Neural crest cell (in vitro differentiated cells): ENCODE data around the gene SIRPB1. TPM values are rescaled to one million over a fixed set of nuclear protein-coding genes. Genes with fewer than 3 reads are reported as not detected.
"Not testable (repeated sequence)": the region's sequence is repeated elsewhere in the genome, so short reads cannot be mapped to it uniquely, and the experiment has no call there.

ENCODE experiments used
- DNase-seq: peaks from one replicate; pipeline ENCODE4 v3.0.0; 2021; ENCODE audit warnings: low read depth, mixed read lengths, low spot score
- H3K27ac Mint-ChIP-seq: one replicate; pipeline ENCODE4 v1.8.0; 2021; ENCODE audit warnings: mild to moderate bottlenecking, mixed read lengths; ENCODE audit not compliant: unreplicated experiment
- H3K27me3 Mint-ChIP-seq: 2 replicates; pipeline ENCODE4 v1.8.0; 2021; ENCODE audit warnings: low read depth, mild to moderate bottlenecking, mixed read lengths
- H3K36me3 Mint-ChIP-seq: 2 replicates; pipeline ENCODE4 v1.8.0; 2021; ENCODE audit warnings: low read depth, mild to moderate bottlenecking, mixed read lengths
- H3K4me1 Mint-ChIP-seq: 2 replicates; pipeline ENCODE4 v1.8.0; 2021; ENCODE audit warnings: mixed read lengths
- H3K4me3 Mint-ChIP-seq: one replicate; pipeline ENCODE4 v1.8.0; 2021; ENCODE audit warnings: mild to moderate bottlenecking, mixed read lengths
- H3K9me3 Mint-ChIP-seq: 2 replicates; pipeline ENCODE4 v1.8.0; 2021; ENCODE audit warnings: mixed read lengths
- total RNA-seq: library from RNA; stranded (reverse); gene quantifications from 2 replicates; pipeline ENCODE4 v1.2.1, GENCODE V29; 2021
- TF ChIP-seq, protein P1 (sequence below): fragments of 200-600 bp; sonication (generic); conservative IDR thresholded peaks from 2 replicates; pipeline ENCODE4 v1.5.0; 2021; ENCODE audit warnings: antibody characterized with exemption, mild to moderate bottlenecking

The SIRPB1 gene
- total RNA-seq, 1 donor from 2014 or later: 0.77 TPM

GRCh38 chr20:1648101-1648500, 28.3 kb upstream of the SIRPB1 start:
- Mint-ChIP-seq H3K27me3 (peaks cover 24% of the 10 kb centered on the region), H3K4me1 (no peaks in the 10 kb centered on the region), H3K4me3 (no peak overlapping the region), H3K9me3 (no peaks in the 10 kb centered on the region), H3K27ac (no peak overlapping the region), H3K36me3 (no peaks in the 10 kb centered on the region)
- no peak for DNase-seq
- TF ChIP-seq, protein P1, sequence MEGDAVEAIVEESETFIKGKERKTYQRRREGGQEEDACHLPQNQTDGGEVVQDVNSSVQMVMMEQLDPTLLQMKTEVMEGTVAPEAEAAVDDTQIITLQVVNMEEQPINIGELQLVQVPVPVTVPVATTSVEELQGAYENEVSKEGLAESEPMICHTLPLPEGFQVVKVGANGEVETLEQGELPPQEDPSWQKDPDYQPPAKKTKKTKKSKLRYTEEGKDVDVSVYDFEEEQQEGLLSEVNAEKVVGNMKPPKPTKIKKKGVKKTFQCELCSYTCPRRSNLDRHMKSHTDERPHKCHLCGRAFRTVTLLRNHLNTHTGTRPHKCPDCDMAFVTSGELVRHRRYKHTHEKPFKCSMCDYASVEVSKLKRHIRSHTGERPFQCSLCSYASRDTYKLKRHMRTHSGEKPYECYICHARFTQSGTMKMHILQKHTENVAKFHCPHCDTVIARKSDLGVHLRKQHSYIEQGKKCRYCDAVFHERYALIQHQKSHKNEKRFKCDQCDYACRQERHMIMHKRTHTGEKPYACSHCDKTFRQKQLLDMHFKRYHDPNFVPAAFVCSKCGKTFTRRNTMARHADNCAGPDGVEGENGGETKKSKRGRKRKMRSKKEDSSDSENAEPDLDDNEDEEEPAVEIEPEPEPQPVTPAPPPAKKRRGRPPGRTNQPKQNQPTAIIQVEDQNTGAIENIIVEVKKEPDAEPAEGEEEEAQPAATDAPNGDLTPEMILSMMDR: no peak

- Mint-ChIP-seq H3K27ac (no peak overlapping the region), H3K27me3 (peaks cover 18% of the 10 kb centered on the region), H3K4me1 (no peaks in the 10 kb centered on the region), H3K36me3 (no peaks in the 10 kb centered on the region), H3K4me3 (no peak overlapping the region), H3K9me3 (no peaks in the 10 kb centered on the region)
- no peak for DNase-seq
- TF ChIP-seq, protein P1: no peak
Observed at GRCh38 chr20:1646975-1647431, 27.2 kb upstream of the SIRPB1 start.

- Mint-ChIP-seq H3K27ac (no peak overlapping the region), H3K9me3 (no peaks in the 10 kb centered on the region), H3K4me3 (no peak overlapping the region), H3K4me1 (no peaks in the 10 kb centered on the region), H3K27me3 (peaks cover 10% of the 10 kb centered on the region), H3K36me3 (no peaks in the 10 kb centered on the region)
- DNase-seq: no peak
- TF ChIP-seq, protein P1: no peak
Observed at GRCh38 chr20:1644101-1644962, 24.5 kb upstream of the SIRPB1 start.

DNA sequence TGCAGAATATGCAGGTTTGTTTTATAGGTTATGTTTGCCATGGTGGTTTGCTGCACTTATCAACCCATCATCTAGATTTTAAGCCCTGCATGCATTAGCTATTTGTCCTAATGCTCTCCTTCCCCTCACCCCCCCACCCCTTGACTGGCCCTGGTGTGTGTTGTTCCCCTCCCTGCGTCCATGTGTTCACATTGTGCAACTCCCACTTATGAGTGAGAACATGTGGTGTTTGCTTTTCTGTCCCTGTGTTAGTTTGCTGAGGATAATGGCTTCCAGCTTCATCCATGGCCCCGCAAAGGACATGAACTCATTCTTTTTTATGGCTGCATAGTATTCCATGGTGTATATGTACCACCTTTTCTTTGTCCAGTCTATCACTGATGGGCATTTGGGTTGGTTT, 18.8 kb upstream of the SIRPB1 start:
- not testable (repeated sequence) for H3K36me3 Mint-ChIP-seq, H3K27ac Mint-ChIP-seq, DNase-seq, H3K4me3 Mint-ChIP-seq, H3K4me1 Mint-ChIP-seq, H3K9me3 Mint-ChIP-seq
- peaks cover 19% of the 10 kb centered on the region for H3K27me3 Mint-ChIP-seq

DNA sequence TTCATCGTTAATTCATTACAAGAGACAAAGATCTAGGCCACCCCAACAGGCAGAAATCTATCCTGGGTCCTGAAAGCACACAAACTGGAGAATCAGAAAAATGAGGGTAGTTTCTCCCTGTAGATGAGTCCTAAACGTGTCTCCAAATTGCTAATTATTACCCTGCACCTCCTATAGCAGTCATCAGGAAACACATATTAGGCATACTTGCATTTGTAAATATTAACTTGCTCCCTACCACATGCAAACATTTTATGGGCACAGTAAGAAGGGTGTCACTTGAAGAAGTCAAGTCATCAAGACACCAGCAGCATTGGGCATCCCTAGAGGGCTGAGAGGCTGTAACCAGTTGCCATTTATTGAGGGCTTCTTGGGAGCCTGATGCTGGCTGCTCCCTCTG, 17.9 kb upstream of the SIRPB1 start:
- no peak for DNase-seq
- TF ChIP-seq, protein P1: no peak
- no peak overlapping the region for H3K4me3 Mint-ChIP-seq
- H3K4me1 Mint-ChIP-seq: no peaks in the 10 kb centered on the region
- peaks cover 21% of the 10 kb centered on the region for H3K27me3 Mint-ChIP-seq
- H3K36me3 Mint-ChIP-seq: no peaks in the 10 kb centered on the region
- peaks cover 2% of the 10 kb centered on the region for H3K9me3 Mint-ChIP-seq
- no peak overlapping the region for H3K27ac Mint-ChIP-seq

DNA sequence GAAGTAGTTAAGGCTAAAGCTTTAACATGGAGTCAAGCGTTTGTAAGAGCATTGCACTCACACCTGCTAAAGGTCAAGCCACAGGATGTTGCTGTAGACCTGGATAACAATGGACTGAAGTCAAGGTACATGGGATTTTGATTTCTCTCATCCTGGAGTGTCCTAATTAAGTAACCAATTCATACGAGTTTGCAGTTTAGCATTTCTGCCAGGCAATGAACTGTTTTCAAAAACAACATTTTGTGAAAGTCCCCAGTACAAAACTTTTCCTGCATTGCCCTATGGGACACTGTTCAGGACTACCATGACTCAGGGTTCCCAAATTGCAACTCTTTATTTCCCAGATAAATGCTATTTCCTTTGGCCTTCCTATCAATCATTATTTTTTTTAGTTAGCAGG, 17.4 kb upstream of the SIRPB1 start:
- no peak for DNase-seq
- Mint-ChIP-seq H3K27me3 (peaks cover 21% of the 10 kb centered on the region), H3K27ac (no peak overlapping the region), H3K36me3 (no peaks in the 10 kb centered on the region), H3K4me1 (no peaks in the 10 kb centered on the region), H3K4me3 (no peak overlapping the region), H3K9me3 (peaks cover 2% of the 10 kb centered on the region)
- TF ChIP-seq, protein P1: no peak
